Natural killer cell (primary cell): ENCODE results near the gene SKAP2. TPM values are rescaled to one million over a fixed set of nuclear protein-coding genes. Genes with fewer than 3 reads are reported as not detected.

ENCODE experiments used
- ATAC-seq, 3 donors: fragments of 150-1000 bp in 2 of 3; fragments of 200-7000 bp in 1 of 3; cut with Tn5 transposase; 1 replicate in 1 of 3; 2 replicates in 2 of 3; pipeline ENCODE4 v1.10.0; 2021; ENCODE audit warnings: mild to moderate bottlenecking in 2 of 3, moderate library complexity in 2 of 3
- DNase-seq, 2 donors: peaks; one replicate each; pipeline versions ENCODE4 v3.0.0 to v3.0.0-alpha.2; 2013 to 2021; ENCODE audit warnings: mixed read lengths in 1 of 2
- H3K27ac ChIP-seq: one replicate; pipeline ENCODE4 v1.5.1; 2013; ENCODE audit warnings: mild to moderate bottlenecking, low read length
- H3K27me3 ChIP-seq: one replicate; pipeline ENCODE4 v1.6.1; 2013; ENCODE audit warnings: low read length; ENCODE audit not compliant: control insufficient read depth, insufficient read depth
- H3K36me3 ChIP-seq: one replicate; pipeline ENCODE4 v1.6.1; 2013; ENCODE audit warnings: low read length; ENCODE audit not compliant: control insufficient read depth, insufficient read depth
- H3K4me1 ChIP-seq: one replicate; pipeline ENCODE4 v1.6.1; 2013; ENCODE audit warnings: low read length; ENCODE audit not compliant: control insufficient read depth, insufficient read depth
- H3K4me3 ChIP-seq: one replicate; pipeline ENCODE4 v1.5.1; 2013; ENCODE audit warnings: low read length
- H3K9me3 ChIP-seq: one replicate; pipeline ENCODE4 v1.6.1; 2013; ENCODE audit warnings: low read length; ENCODE audit not compliant: control insufficient read depth, insufficient read depth
- H3K27ac Mint-ChIP-seq, 2 donors: one replicate each; pipeline ENCODE4 v1.8.0; 2022; ENCODE audit warnings: mild to moderate bottlenecking in 2 of 2, mixed read lengths in 2 of 2, moderate library complexity in 1 of 2
- H3K27me3 Mint-ChIP-seq, 2 donors: one replicate each; pipeline ENCODE4 v1.8.0; 2022; ENCODE audit warnings: low read depth in 2 of 2, mixed read lengths in 2 of 2
- H3K36me3 Mint-ChIP-seq: one replicate; pipeline ENCODE4 v1.8.0; 2022; ENCODE audit warnings: mixed read lengths
- H3K4me1 Mint-ChIP-seq, 2 donors: one replicate each; pipeline ENCODE4 v1.8.0; 2022; ENCODE audit warnings: mixed read lengths in 2 of 2
- H3K4me3 Mint-ChIP-seq: one replicate; pipeline ENCODE4 v1.8.0; 2022; ENCODE audit warnings: mild to moderate bottlenecking, moderate library complexity, mixed read lengths
- H3K9me3 Mint-ChIP-seq, 2 donors: one replicate each; pipeline ENCODE4 v1.8.0; 2022; ENCODE audit warnings: mixed read lengths in 2 of 2
- CTCF ChIP-seq: fragments of 200-600 bp; IDR thresholded peaks from one replicate; pipeline ENCODE4 v1.8.0; 2022; ENCODE audit warnings: antibody characterized with exemption
- WGBS: methylation state at CpG from one replicate; pipeline ENCODE4 v1.1.7; 2013; ENCODE audit warnings: missing lambda C conversion rate; ENCODE audit not compliant: insufficient coverage; 5-methylcytosine and 5-hydroxymethylcytosine counted together
- intact Hi-C: fragments of 100-400 bp; cut with micrococcal nuclease; formaldehyde crosslinking; loops from one replicate; pipeline ENCODE4 v1.14.2; 2022
- total RNA-seq, 4 donors: library from RNA; stranded (reverse); fragments of 120-200 nt in 1 of 4; gene quantifications; one replicate each; pipeline versions ENCODE4 v1.2.3 to v1.2.4, GENCODE V29; 2013 to 2022

The SKAP2 gene
- total RNA-seq, 3 donors from 2014 or later (not counting 1 experiment from before 2014, with no cell fraction given): 26.8 to 42.4 (median 35.1) TPM

- ATAC-seq (peak; percentile 6 to 34 (median 8)), DNase-seq (peak in 1 of 2 donors; percentile 57)
- Mint-ChIP-seq H3K36me3 (no peaks in the 10 kb centered on the region), H3K9me3 (no peaks in the 10 kb centered on the region), H3K27ac (peak overlapping the region; percentile 93 to 100), H3K27me3 (peaks cover 0 to 6% of the 10 kb centered on the region in 2 donors), H3K4me3 (peak overlapping the region; percentile 96), H3K4me1 (peaks cover 17 to 29% of the 10 kb centered on the region in 2 donors)
- Histone ChIP-seq H3K4me1 (peaks cover 5% of the 10 kb centered on the region), H3K9me3 (no peaks in the 10 kb centered on the region), H3K27me3 (no peaks in the 10 kb centered on the region), H3K27ac (peak overlapping the region; percentile 95), H3K36me3 (no peaks in the 10 kb centered on the region), H3K4me3 (peak overlapping the region; percentile 80)
- intact Hi-C loops: loop anchor here (2.0 kb wide), 1 partner anchor 233 kb away; no protein-coding TSS in a partner anchor
- WGBS: under 1% methylated on average over 15 of the region's 17 CpGs
- no peak for TF ChIP-seq CTCF
These were observed 677 bp downstream of the SKAP2 start for GRCh38 chr7:26863518-26864308.

- no peak for ATAC-seq
- Histone ChIP-seq H3K9me3 (no peaks in the 10 kb centered on the region), H3K27me3 (no peaks in the 10 kb centered on the region), H3K36me3 (no peaks in the 10 kb centered on the region), H3K27ac (no peak overlapping the region), H3K4me1 (peaks cover 13% of the 10 kb centered on the region), H3K4me3 (no peak overlapping the region)
- intact Hi-C loops: no loop called here
- DNase-seq: no peak
- WGBS: 23% methylated on average over 1 of the region's 2 CpGs
- Mint-ChIP-seq H3K4me1 (peaks cover 26 to 37% of the 10 kb centered on the region in 2 donors), H3K4me3 (peak overlapping the region; percentile 96), H3K9me3 (no peaks in the 10 kb centered on the region), H3K27ac (peak overlapping the region; percentile 93 to 100), H3K27me3 (peaks cover 0 to 4% of the 10 kb centered on the region in 2 donors), H3K36me3 (no peaks in the 10 kb centered on the region)
- no peak for TF ChIP-seq CTCF
These were observed 1.6 kb downstream of the SKAP2 start for GRCh38 chr7:26862834-26863233.

- Mint-ChIP-seq H3K27ac (no peak overlapping the region), H3K4me3 (no peak overlapping the region), H3K36me3 (no peaks in the 10 kb centered on the region), H3K4me1 (peaks cover 33 to 44% of the 10 kb centered on the region in 2 donors), H3K27me3 (no peaks in the 10 kb centered on the region), H3K9me3 (no peaks in the 10 kb centered on the region)
- intact Hi-C loops: no loop called here
- Histone ChIP-seq H3K9me3 (no peaks in the 10 kb centered on the region), H3K27me3 (peaks cover 3% of the 10 kb centered on the region), H3K4me3 (no peak overlapping the region), H3K4me1 (peaks cover 19% of the 10 kb centered on the region), H3K27ac (no peak overlapping the region), H3K36me3 (no peaks in the 10 kb centered on the region)
- no peak for ATAC-seq
- TF ChIP-seq CTCF: no peak
- WGBS: 80% methylated on average over 1 of the region's 1 CpG
- DNase-seq: no peak
These were observed 3.3 kb downstream of the SKAP2 start for GRCh38 chr7:26861050-26861449.
